HG02759 (cell line): Measurements from ENCODE around the gene FIS1.
"Not testable (repeated sequence)": the region's sequence is repeated elsewhere in the genome, so short reads cannot be mapped to it uniquely, and the experiment has no call there.

Source experiments
- ATAC-seq: cut with Tn5 transposase; IDR thresholded peaks from one replicate; pipeline ENCODE4 v1.9.1; 2021; ENCODE audit warnings: mild to moderate bottlenecking, moderate library complexity; ENCODE audit not compliant: unreplicated experiment

The FIS1 gene

DNA sequence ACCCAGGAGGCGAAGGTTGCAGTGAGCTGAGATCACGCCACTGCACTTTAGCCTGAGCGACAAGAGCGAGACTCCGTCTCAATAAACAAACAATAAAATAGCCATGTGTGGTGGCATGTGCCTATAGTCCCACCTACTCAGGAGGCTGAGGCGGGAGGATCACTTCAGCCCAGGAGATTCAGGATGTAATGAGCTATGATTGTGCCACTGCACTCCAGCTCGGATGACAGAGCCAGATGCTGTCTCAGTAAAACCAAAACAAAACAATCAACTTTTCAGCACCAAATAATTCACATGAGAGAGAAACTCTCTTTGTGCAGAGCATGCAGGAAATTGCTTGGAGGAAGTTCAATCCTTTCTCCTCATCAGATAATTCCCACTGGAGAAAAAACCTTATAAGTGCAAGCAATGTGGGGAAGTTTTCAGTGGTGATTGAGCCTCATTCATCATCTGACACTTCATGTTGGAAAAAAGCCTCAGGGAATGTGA is 13.4 kb upstream of the FIS1 start:
- no peak for ATAC-seq

DNA sequence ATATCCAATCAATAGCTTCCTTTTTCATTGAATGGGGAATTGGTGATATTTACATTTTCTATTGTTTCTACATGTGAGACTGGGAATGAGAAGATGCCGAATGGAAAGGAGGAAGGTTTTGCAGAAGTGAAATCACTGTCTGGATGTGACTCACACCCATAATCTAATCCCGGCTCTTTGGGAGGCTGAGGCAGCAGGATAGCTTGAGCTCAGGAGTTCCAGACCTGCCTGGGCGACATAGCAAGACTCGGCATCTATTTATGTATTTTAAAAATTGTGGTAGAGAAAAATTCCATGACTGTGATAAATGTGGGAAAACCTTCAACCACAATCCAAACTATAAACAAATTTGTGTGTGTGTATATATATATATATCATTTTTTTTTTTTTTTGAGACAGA is 10.9 kb upstream of the FIS1 start:
- ATAC-seq, result no peak

DNA sequence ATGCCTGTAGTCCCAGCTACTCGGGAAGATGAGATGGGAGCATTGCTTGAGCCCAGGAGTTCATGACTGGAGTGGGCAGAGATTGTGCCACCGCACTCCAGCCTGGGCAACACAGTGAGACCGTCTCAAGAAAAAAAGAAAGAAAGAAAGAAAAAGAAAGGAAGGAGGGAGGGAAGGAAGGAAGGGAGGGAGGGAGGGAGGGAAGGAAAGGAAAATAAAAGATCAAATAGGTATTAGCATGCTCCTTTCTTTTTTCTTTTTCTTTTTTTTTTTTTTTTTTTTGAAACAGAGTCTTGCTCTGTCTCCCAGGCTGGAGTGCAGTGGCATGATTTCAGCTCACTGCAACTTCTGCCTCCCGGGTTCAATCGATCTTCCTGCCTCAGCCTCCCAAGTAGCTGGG is 8.3 kb upstream of the FIS1 start:
- ATAC-seq, result not testable (repeated sequence)

DNA sequence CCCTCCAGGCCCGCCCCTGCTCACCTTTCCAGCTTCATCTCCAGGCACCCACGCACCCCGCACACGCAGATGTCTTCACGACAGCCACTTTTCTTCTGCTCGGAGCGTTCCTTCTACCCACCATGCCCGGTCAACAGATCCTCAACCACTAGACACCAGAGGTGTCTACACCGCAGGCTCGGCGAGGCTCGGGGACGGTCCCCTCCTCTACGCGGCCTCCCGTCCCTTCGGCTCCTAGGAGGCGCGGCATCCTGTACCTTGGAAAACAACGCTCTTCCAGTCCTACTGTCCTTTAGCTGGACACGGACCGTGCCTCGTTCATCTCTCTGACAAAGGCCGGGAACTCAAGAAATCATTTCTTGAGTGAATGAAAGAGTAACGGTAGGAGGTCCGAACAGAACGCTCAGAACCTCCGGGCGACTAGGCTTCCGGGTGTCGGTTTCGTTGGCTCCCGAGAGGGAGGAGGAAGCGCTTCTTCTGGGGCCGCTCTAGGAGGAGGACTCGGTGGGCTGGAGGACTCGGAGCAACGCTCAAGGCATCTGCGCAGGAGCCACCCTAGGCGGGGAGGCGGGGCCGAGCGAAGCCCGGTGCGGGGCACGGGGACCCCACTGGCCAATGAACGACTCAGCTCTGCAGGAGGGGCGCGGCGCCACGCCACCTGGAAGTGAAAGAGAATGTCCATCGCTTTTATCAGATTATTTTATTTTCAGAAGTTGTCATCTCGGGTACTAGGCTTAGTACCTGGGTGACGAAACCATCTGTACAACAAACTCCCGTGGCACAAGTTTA is 7.2 kb upstream of the FIS1 start:
- ATAC-seq, result peak; percentile 99

DNA sequence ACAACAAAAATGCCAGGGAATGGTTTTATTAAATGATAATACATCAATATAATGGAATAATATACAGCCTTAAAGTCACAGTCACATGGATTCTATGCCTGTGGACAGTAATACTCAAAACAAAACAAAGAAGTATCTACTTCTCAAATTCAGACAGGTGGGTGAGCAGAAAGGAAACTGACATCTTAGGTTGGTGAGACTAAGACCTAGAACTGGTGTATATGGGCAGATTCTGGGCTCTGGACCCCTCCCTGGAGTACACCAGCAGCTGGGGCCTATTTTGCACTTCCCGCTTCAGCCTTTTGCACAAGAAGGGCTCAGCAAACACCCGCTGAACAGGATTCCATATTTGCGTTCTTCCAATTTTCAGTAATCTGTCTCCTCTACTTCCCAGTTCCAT is 5.4 kb upstream of the FIS1 start:
- ATAC-seq, result no peak

DNA sequence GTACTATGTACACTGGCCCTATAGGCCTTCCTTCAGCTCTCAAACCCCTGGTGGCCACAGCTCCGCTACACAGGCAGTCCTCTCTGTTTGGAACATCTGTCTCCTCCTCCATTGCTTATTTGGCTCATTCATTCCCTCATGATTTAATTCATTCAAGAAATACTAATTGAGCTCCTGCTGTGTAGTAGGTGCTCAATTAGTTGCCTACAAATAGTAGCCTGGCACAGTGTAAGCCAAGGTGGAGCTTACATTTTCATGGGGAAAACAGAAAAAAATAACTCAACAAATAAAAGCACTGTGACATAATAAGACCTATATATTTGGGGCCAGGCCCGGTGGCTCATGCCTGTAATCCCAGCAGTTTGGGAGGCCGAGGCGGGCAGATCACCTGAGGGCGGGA is 3.4 kb upstream of the FIS1 start:
- no peak for ATAC-seq

DNA sequence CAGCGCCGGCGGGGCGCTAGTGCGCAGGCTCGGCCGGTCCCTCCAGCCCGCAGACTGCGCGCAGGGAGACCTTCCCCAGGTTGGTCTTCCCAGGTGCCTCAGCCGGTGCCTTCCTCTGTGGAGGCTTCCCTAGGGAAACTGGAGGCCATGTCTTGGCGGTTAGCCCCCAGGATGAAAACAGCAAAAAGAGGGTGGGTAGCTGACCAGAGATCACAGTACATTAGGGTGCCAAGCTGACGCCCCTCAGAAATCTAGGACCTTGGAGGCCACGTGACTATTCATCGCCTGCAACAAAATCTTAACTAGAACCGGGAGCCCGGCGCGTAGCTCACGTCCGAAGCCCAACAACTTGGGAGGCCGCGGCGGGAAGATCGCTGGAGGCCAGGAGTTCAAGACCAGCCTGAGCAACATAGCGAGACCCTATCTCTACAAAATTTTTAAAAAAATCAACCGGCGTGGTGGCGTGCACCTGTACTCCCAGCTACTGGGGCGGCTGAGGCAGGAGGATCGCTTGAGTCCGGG is 327 bp upstream of the FIS1 start:
- peak; percentile 1 for ATAC-seq

DNA sequence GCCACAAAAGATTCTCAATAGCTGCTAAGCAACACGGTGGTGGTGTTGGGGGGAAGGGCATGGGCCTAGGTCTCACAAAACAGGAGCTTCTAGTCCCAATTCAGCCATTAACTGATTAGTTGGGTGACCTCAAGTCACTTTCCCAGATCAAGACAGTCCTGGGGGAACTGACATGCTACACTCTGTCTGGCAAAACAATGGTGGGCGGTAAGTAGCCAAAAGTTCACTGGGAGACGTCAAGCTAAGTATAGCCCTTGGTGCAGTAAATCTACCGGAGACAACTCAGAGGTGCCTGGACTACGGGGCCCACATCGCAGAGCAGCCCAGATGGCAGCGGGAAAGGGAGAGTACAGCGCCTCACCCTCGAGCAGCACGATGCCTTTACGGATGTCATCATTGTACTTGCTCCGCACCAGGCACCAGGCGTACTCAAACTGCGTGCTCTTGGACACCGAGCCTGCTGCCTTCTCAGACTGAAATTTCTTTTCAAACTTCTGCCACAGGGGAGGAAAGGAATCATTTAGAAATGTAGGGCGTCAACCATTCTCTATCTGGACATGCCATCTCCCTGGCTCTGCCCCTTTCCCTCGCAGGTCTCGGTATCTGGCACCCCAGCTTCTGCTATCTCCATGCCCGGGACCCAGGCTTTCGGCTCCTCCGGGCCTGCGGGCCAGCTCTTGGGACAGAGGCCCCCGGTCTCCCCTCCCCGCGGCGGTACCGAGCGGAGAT is 1.1 kb downstream of the FIS1 start:
- no peak for ATAC-seq

DNA sequence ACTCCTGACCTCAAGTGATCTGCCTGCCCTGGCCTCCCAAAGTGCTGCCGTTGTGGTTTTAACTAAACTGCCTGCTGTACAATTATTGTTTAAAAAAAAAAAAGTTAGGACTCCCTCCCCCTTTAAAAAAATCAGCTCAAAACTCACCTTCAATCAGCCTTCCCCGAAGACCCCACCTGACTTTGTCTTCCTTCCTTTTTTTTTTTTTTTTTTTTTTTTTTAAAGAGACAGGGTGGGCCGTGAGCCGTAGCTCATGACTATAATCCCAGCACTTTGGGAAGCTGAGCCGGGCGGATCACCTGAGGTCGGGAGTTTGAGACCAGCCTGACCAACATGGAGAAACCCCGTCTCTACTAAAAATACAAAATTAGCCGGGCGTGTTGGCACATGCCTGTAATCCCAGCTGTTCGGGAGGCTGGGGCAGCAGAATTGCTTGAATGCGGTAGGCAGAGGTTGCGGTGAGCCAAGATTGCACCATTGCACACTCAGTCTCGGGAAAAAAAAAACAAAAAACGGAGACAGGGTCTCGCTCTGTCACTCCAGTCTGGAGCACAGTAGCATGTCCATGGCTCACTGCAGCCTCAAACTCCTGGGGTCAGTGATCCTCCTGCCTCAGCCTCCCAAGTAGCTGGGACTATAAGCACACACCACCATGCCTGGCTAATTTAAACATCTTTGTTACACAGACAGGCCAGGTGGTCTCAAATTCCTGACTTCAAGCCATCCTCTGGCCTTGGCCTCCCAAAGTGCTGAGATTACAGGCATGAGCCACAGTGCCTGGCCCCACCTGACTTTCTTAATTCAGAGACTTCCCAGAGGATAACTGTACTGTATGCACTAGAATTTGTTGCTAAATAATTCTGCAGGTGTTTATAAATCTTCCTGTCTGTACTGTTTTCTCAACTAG is 3.2 kb downstream of the FIS1 start:
- no peak for ATAC-seq

DNA sequence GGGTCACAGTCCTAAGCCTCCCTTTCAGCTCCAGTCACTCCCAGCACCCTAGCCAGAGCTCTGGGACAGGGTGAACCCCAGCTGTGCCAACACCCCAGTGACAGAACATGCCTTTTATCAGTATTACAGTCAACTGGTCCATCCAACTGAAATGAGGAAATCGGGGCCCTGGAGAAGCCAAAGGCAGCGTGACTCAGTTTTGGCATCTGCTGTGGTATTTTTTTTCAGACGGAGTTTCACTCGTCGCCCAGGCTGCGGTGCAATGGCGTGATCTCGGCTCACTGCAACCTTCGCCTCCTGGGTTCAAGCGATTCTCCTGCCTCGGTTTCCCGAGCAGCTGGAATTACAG is 3.9 kb downstream of the FIS1 start:
- ATAC-seq, result no peak

DNA sequence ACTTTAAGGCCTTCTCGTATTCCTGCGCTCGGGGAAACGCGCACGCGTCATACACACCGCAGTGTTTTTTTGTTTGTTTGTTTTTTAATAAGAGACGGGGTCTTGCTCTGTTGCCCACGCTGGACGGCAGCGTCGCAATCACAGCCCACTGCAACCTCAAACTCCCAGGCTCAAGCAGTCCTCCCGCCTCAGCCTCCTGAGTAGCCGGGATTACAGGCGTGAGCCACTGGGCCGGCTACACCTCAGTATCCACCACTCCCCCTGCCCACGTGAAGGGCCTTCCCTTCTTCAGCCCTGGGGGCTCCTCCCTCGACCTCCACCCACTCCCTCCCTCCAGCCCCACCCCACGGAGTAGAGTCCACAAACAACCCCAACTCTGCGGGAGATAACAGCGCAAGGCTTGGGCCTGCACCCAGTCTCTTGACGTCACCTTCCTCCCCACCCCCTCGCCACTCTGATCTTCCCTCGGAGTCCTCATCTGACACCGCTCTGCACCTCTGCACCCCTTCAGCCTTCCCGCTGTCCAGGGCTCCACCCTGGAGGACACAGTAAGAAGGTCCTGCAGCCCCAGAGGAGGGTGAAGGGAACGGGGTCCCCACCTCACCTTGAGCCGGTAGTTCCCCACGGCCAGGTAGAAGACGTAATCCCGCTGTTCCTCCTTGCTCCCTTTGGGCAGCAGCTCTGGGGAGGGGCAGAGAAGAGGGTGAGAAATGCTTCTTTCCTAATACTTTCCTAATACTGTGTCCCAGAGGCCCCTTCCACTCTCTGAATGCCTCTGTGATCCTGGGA is 4.5 kb downstream of the FIS1 start:
- ATAC-seq, result no peak

DNA sequence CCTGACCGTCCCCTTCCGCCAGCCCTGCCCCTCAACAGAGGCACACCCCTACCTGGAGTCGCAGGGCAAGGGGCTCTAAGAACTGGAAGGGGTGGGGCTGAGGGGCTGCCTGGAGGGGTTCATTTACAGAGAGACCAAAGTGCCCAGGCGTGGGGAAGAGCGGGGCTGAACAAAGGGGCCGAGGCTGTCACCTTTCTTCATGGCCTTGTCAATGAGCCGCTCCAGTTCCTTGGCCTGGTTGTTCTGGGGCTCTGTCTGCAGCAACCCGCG is 5.0 kb downstream of the FIS1 start:
- ATAC-seq, result no peak

DNA sequence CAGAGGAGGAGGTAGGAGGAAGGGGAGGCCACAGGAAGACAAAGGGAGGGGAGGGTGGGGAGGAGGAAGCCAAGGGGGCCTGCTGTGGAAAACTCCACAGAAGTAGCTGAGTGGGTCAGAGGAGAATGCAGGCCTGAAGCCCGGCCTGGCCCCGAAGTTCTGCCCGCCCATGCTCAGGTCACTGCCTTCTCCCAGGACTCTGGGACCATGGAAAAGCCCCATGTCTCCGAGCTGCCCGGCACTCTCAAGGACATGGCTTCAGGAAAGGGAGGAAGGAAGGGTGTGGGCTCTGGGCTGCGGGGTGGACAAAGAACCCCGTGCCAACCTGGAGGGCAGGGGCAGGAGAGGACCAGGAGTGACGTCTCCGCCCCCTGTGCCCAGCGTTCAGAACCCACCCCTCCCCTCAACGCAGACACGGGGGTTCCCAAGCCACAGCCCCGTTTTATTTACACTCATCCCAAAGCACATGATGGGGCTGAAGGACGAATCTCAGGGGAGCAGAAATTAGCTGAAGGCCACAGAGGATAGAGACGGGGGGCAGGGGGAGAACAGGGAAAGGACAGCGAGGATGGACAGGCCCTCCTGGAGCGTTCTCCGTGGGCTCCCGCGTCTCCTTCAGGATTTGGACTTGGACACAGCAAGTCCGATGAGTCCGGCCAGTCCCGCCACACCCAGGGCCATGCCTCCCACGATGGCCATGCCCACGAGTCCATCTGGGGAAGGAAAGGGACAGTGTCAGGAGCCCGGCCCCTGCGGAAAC is 5.5 kb downstream of the FIS1 start:
- no peak for ATAC-seq

DNA sequence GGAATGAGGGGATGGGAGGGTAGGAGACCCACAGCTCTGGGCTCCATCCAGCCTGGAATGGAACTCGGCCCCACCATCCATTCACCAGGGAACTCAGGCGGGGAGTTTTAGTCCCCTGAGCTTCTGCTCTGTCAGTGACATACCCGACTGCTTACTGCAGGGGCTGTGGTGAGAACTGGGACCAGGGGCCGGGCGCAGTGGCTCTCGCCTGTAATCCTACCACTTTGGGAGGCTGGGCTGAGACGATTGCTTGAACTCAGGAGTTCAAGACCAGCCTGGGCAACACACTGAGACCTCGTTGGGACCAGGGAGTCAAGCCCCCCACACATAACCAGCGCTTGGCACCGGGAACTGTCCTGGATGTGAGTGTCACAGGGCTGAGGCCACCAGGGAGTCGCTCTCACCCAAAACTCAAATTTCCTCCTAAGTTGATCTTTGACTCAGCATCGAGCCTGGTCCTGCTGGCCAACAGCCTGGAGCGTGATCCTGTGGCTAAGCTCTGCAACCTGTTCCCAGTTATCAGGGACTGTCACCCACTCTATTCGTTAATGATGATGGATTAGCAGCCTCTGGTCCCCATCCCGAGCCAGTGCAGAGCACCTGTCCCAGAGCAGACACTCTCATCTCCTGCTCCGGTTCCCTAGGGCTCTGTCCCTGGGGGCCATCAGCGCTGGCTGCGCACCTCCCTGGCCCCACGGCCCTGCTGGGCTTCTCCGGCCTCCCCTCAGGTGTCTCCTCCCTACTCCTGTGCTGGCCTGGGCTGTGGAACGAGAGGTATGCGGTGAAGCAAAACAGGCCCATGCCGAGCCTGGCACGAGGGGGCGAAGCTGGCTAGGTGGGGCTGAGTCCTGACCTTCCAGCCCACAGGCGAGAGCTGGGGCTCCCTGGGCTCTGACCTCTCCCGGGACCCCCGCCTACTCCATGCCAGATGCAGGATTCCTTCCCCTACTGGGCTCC is 6.4 kb downstream of the FIS1 start:
- no peak for ATAC-seq

DNA sequence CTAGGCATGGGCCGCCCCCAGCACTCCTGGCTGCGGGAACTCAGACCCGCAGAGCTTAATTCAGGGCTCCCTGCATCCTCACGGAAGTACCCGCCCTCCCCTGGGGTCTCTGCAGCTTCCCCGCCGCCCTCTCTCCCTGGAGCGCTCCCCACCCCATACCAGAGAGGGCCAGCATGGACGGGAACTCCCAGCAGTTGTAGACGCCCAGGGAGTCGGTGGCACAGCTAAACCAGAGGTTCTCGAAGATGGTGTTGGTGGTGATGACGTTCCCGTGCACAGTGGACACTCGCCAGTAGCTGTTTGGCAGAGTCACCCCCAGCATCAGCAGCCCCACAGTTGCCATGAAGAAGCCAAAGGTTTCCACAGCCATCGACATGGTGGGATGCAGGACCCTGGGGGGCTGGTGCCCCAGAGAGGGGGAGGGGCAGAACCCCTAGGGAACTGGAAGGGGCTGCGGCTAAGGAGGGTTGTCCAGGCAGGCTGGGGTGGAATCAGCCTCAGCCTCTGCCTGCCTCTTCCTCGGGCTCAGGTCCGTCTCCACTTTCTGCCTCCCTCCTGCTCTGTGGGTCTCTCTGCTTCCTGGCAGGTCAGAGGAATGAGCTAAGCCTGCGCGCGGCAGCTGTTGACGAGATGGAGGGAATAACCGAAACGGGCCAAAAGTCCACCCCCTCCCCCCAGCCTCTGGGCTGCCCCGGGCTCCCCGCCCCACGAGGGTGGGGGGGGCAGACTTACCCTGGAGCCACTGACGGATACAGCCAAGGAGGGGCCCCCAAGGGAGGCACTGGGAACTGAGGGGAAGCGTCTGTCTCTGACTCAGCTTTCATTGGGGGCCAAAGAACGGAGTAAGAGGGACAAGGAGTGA is 7.4 kb downstream of the FIS1 start, which contains the start of gene CLDN15:
CLDN15 (minus strand) TSS at position 597 of the 862 bp plus-strand sequence; CDS start at position 376, 221 bp downstream.
- no peak for ATAC-seq

DNA sequence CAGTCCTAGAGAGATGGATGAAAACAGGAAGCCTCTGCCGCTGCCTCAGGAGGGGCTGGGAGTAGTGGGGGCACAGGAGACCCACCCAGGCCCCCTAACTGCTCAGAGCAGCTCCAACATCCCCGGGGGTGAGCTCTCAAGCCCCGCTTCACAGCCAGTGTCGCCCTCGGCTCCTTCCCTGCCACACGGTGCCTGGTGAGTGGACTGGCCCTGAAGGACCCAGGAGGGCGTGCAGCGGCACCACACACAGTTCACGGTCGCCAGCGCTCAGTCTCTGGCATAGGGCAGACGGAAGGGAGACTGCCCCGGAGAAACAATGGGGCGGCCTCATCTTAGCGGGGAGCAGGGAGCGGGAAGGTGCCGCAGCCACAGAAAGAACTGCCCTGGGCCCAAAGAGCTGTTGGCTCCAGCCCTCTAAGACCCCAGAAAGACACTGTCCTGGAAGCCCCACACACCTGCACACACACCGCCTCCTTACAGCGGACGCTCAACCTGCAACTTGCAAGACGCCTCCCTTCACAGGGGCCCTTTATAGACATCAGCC is 8.5 kb downstream of the FIS1 start:
- ATAC-seq, result no peak

DNA sequence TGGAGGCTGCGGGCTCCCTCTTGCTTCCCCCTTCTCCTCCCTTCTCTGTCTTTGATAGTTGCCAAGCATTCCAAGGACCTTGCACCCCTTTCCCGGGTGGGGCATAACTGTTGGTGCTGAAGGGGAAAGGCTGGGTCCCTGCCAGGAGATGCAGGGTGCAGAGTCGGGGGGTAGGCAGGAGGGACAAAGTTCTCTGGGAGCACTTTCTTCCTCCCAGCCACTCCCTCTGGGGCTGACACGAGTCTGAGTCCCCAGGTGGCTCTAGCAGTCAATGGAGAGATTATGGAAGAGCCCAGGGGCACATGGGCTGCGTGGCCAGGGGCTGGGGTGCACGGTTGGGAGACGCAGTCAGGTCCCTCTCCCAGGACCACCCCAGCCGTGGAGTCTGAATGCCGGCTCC is 9.4 kb downstream of the FIS1 start:
- no peak for ATAC-seq
